ENCODE results near the gene ELP4.
"Not testable (repeated sequence)": the region's sequence is repeated elsewhere in the genome, so short reads cannot be mapped to it uniquely, and the experiment has no call there.

The ELP4 gene

DNA sequence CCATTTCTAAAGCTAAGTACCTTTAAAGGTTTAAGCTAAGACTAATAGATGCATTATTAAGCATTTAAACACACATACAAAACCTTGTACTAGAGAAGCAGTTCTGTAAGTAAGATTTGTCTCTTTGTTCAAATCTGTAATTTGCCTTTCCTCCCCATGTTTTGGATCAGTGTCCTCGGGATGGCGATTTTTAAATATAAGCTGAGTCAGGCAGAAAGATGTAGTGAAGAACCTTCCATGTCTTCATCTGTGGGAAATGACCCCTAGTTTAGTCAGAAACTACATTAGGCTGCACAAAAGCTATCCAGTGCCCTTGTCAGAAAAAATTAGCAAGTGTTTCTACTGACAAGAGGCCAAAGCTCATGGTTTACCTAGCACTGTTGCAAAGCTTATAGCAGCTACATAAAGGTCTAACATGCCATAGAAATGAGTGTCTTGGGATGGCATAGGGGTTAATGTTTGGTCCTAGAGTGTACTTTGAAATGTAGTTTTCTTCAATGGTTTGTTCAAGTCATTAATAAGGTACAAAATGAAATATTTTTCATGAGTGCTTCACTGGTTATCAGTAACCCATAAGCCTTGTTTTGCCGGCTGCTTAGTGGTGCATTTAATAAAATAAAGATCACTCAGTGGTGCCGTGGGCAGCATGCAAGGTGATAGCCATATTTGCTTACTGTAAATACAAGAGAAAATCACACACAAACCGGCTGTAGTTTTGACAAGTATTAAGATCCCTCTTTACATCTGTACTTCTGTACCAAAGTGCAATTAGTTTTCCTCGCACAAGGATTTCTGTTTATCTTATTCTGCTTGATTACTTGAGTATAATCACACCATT, 139.8 kb downstream of the ELP4 start:
- no peak for DNase-seq

DNA sequence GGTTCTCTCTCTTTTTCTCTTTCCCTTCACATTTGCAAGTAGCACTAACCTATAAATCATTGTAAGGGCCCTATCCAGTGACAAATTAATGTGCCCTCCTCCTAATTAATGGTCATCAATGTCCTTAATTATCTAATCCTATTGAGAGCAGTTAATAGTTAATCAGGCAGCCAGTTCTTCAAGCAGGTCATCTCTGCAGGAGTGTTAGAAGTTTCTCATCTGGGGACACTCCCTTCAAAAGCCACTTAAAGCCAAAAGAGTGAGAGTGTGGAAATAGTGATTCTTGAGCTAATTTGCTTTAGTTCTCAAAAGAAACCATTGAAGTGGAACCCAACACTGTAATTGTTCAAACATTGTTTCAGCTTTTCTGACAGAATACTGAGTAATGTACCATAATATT, 141.6 kb downstream of the ELP4 start:
- DNase-seq, result no peak

DNA sequence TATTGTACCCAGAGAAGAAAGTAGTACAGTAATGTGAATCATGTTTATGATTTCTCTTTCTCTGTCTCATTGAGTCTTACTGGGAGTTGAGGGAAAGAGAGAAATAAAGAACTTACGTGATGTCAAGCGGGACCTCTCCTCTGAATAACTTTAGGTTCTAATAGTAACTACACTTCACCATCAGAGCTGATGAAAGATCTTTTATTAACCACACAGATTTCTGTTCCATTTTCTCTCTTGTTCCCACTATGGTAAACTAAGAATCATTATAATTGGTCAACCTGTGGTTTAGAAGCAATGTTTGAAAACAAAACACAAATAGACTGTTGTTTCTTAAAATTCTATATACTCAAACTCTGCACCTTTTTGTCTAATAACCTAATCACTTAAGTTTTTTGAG, 142.3 kb downstream of the ELP4 start:
- no peak for DNase-seq

DNA sequence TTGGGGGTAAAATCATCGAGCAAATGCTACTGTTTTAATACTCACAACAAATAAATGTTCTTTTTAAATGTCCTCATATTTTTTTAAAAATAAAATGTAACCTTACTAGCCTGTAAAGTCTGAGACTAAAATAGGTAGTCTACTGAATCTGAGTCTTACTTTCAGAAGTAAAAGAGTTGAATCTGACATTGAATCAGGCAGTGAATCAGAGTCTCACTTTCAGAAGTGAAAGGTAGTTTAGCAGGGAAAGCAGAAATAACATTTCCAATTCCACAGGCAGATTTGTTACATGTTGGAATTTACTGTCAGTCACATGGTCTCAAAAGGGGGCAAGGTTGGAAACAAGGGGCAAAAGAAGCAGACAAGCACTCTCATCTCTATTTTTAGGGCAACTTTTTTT, 143.0 kb downstream of the ELP4 start:
- DNase-seq, result no peak

DNA sequence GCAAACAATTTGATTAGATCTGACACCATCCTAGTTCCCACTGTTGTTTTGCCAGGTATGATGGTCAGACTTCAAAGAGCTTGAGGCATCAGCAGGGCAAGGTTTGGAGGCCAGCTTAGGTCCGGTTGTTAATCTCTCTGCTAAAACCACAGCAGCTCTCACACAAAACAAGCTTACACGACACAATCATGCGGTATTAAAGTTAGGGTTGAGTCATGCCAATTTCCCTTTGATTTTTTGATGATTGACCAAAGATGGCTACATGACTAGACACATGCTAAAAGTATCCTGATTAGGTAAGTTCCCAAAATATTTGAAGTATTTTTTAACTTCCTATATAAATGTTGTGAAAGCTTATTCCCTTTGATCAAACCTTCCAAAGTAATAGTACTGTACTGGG, 145.9 kb downstream of the ELP4 start:
- DNase-seq, result no peak

DNA sequence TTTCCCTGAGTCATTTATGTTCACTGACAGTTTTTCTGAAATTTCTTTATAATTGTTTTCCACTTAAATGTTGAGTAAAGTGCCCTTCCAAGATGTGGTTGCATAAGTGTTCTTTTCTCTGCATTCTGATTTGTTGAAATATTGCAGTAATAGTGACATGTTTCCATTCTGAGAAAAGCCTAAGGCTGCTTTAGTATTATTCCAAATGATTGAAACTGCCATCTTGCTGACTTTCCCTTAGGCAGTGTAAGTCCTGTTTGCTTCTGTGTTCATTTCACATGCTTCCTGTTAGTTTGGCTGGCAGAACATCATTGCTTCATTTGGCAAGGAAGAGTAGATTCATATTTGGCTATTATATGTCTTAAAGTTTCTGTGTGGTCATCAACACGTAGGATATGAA, 146.5 kb downstream of the ELP4 start:
- no peak for DNase-seq

DNA sequence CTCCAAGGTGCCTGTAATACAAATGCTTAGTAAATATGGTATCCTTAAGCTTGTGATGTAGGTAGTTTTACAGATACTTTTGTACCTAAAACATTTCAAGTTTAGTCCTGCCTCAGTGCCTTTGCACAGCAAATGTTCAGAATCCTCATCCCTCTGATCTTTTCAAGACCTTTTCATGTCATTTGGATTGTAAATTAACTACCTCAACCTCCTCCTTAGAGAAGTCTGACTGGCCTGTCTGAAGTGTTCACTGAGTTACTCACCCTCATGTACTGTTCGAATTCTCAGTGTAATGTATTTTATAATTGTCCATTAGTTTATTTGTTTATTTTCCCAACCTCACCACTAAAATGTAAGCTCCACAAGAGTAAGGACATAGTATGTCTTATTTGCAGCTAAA, 147.5 kb downstream of the ELP4 start:
- DNase-seq, result no peak

DNA sequence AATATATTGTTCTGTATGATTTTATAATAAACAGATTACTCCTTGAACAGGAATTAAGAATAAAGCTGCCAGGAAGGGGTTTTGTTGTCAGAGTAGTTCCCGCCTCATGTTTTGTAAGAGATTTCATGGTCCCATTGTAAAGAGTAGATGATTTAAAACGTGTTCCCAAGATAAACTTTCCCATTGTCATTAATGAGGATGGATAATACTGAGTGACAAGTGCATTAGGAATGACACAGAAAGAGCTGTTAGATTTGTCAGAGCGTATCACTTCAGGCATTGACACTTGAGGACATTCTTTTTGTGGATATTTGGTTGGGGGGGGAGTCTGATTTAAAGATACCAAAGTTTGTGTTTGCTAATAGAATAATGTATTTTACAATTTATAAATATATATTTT, 154.6 kb downstream of the ELP4 start:
- no peak for DNase-seq

DNA sequence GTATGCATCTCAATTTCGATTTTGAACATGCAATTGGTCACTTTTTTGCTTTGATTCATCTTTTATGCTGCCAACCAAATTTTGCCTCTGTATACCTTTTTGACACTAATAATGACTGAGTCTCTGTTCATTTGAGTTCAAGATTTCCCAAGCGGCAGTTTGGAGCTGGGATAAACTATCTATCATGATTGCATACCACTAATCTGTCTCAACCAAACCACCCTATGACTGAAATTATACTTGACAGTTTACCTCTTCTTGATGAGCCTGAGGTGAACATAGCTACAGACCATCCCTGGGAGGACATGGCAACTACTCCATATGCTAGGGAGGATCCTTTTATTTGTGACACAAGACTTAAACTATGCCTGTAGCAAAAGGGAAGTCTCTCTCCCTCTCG, 155.4 kb downstream of the ELP4 start:
- DNase-seq, result no peak

DNA sequence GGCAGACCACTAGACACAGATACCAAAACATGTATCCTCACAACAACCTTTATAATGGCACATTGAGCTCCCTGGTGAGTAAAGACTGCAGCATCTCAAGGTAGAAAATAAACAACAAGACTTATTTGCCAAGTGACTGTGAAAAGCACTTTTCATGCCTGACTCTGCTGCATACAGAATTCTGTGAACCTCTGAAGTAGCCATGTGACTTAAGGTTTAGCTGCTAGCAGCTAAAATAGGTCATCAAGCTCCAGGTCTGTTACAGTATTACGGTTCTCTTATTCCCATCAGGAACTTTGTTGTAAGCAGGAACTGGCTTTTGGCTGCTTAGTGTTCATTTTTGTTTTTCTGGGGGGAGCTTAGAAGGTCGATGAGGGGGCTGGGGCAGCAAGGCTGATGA, 162.1 kb downstream of the ELP4 start:
- DNase-seq, result no peak

DNA sequence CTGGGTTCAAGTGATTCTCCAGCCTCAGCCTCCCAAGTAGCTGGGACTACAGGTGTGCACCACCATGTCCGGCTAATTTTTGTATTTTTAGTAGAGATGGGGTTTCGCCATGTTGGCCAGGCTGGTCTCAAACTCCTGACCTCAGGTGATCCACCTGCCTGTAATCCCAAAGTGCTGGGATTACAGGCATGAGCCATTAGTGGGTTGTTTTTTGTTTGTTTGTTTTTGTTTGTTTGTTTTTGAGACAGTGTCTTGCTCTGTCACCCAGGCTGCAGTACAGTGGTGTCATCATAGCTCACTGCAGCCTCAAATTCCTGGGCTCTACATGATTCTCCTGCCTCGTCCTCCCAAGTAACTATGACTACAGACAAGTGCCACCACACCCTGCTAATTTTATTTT, 163.5 kb downstream of the ELP4 start:
- DNase-seq, result not testable (repeated sequence)

DNA sequence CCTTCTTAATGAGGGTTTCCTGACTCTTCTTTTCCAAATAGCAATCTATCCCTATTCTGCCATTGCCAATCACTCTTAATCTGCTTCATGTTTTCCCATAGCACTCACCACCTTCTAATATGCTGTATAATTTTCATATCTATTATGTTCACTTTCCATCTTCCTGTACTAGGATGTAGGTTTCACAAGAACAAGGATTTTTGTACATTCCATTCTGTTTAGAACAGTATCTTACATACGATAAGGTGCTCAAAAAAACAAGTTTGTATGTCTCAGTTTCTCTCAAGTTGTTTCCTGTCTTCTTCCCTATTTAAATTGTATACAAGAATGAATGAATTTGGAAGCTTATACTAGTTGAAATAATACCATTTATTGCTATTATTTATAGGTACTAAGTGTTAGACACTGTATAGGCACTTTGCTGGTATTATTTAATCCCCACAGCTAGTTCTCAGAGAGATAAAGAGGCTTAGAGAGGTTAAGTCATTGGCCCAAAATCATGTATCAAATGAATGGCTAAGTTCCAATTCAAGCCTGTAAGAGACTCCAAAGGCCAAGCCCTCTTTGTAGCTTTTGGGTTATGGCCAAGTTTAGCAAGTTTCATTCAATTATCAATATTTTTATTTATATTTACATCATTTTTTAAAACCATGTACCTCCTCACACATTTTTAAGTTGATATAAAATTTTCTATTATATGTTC, 166.9 kb downstream of the ELP4 start:
- no peak for DNase-seq

DNA sequence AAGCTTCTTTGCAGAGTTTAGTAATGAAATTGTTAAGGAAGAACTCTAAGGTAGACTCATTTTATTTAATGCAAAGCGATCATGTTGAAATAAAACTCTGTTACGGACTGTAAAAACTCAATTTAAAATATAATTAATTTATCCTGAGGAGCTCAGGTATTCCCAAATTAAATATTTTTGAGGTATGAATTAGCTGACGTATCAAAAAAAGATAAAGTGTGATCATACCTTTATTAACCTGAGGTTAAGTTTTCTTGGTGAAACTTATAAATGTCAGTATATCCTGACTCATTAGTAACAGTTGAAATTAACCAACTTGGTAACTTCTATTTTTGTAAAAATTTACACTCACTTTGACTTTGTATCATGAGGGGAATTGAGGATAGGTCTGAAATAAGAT, 171.2 kb downstream of the ELP4 start:
- no peak for DNase-seq

DNA sequence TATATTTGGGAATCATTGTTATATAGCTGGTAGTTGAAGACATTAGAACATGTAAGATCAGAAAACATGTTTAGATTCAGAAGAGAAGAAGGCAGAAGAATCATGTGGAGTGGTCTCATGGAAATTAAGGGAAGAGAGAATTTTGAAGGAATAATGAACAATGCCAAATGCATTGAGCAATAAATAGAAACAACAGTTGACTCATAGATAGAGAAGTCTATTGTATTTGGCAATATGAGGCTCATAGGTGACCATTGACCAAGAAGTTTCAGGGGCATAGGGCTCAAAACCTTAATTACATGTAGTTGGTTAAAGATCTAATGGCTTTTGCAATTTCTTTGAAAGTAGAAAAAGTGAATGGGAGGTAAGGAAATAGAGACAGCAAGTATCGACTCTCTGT, 177.7 kb downstream of the ELP4 start:
- DNase-seq, result no peak

DNA sequence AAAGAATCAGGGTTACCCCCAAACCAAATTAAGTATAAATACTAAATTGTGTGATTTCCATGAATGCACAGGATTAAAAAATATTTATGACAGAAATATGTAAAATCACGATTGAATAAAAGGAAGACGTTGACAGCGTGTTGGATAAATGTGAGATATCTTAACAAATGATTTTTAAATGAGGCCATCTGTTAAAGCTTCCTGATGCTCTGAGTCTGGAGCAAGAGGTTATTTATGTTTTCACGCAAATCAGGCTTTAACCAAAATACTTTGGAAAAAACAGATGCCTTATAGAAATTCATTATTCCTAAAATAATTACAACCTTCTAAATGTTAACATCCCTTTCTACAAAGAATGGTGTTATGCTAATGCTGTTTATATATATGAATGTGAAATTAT, 178.3 kb downstream of the ELP4 start:
- DNase-seq, result no peak

DNA sequence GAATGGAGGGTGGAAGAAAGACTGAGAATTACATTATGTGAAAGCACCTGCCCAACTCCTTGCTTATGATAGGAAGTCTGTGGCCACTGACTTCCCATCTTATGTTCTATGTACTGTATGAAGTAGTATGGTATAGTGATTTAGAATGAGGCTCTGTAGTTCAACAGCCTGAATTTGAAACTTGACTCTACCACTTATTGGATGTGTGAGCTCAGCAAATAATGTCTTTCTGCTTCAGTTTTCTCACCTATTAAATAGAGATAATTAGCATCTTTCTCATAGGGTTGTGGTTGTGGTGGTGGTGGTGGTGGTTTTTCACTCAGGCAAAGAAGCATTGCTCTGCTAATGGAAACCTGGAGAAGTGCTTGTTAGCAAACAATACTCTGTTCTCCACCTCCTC, 180.0 kb downstream of the ELP4 start:
- DNase-seq, result no peak

DNA sequence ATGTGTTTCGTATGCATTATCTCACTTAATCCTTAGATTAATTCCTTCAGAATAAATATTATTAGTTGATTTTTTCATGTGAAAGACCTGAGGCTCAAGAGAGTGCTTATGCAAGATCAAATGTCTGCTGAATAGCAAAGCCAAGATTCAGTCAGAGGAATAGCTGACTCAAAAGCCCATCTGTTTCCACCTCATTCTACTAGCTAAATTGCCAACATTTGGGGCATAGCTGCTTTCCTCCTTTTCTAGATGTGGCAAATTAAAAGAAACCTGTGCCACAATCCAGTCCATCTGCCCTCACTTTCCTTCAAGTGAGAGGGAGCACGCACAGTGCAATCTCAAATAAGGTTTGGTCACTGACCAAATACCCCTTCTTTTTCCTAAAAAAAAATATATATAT, 180.5 kb downstream of the ELP4 start:
- no peak for DNase-seq

DNA sequence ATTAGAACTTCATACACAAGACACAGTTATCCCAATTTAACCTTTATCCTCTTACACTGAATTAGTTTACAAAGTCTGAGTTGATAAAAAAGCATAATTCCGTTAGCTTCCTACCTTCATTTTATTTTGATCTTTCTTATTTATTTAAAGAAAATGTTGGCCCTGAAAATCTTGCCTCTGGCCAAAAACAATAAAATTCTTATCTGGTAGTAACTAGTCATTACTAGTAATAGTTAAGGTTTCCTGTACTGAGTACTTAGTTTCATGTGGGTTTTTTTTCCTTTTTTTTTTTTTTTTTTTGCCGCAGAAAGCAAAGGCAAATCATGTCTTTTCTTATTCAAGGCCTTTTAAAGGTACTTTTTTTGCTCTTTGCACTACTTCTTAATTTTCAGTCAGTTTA, 180.9 kb downstream of the ELP4 start:
- DNase-seq, result no peak

DNA sequence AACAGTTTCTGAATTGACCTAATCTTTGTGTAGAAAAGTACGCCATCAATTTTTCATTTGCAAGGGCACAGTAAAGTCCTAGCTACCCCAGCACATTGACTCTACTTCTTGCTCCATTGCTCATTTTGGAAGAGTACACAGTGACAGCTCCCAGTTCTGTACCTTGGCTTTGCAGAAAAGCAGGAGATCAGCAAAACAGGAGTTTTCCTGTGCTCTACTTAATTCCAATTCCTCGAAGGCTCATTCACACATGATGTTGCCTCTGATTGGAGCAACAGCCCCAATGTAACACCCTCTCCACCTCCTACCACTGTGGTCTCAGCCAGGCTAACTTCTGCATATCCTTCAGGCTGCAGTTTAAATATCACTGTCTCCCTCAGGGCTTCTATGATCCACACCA, 182.9 kb downstream of the ELP4 start:
- no peak for DNase-seq

DNA sequence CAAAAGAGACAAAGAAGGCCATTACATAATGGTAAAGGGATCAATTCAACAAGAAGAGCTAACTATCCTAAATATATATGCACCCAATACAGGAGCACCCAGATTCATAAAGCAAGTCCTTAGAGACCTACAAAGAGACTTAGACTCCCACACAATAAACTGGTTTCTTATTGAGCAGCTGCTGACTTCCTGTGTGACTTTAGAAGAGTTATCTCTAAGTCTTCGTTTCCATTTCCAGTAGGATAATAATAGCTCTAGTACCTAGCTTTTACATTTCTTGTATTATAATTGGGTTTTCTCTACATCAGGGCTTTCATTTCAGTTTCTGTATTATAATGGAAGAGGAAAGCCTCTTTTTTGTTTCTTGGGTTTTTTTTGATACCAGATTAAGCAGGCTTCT, 187.5 kb downstream of the ELP4 start:
- not testable (repeated sequence) for DNase-seq

DNA sequence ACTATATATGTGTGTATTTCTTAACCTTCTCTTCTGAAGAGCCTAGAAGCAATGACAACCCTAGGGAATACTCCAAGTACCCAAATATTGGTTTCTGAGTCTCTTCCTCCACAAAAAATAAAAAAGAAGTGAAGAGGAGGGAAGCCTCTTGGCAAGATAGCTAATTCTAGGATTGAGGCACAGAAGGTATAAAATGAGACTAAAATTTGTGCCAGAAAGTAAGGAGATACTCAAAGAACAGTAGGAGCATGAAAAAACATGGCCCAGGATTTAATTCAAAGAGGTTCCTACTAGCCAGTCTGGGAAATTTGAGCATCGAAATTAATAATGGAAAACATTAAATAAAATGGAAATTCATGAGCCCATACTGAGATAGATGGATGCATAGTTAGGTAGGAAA, 189.5 kb downstream of the ELP4 start:
- no peak for DNase-seq

DNA sequence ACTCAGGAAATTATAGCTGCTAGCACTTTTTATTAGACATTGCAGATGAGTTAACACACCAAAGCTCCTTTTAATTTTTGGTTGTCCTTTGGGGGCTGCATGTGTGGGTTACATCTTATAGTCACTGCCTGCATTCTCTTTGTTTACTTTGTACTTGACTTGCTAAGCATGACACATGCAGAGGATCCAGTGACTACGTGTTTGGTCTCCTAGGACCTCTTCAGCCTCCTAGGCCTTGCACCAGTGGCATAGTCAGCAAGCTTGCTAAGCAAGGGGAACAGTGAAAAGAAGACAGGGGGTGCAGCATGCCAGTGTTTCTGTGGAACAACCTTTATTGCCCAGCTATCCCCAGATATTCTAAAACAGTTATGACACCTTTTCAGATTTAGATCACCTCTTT, 193.4 kb downstream of the ELP4 start:
- DNase-seq, result no peak

DNA sequence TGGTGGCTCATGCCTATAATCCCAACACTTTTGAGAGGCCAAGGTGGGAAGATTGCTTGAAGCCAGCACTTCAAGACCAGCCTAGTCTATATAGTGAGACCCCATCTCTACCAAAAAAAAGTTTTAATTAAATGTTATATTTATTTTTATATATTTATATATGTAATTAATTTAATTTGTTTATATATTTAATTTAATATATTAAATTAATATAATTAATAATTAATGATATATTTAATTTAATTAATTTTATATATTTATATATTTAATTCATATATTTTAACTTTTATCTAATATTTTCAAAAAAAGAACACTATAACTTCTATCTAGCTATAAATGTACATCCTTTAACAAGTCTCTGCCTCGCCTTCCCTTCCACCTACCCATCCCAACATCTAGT, 196.8 kb downstream of the ELP4 start:
- DNase-seq, result no peak

DNA sequence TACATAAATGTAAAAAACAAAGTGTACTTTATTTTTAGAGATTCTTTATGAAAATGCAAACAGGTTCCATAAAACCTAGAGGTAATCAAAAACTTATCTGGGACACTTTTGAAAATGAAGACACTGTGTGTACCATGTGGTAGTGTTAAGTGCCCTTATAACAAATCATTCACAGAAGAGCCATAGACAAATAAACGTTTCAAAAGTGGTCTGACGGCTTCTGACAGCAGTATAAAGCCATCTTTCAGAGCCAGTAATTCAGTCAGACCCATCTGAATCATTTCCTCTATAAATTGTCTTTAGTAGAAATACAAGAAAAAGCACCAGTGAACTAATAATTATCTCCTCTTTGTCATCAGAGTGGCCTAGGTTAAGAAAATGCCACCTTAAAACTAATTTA, 201.6 kb downstream of the ELP4 start:
- DNase-seq, result no peak

DNA sequence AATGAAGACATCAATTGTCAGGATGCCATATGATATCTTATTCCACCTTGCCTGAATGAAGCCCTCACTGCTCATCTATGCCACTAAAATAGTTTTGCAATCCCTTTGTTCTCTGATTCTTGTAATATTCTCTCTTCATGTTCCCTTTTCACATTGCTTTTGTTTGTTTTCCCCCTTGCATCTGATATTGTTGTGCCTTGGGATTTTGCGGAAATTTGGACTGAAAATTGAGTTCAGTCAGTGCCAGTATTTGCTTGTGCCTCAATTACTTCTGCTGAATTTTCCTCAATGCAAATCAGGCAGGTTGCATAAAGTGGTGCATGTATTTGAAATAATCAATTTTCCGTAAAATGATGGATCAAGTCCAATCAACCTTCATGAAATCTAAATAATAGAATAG, 203.3 kb downstream of the ELP4 start:
- DNase-seq, result no peak

Measured in CD4-positive, alpha-beta T cell treated with Interleukin-17A for 1 hour (primary cell).